ENCODE measurements around the gene SH3BP4.

SH3BP4 gene

GRCh38 chr2:235088496-235088921, 136.7 kb downstream of the SH3BP4 start:
- H3K4me3 ChIP-seq (ENCODE audit: control insufficient read depth, low read depth, low read length) = no peak overlapping the region
- TF ChIP-seq CTCF (IDR thresholded peaks at IDR 0.05; ENCODE audit: control insufficient read depth, insufficient read depth, low read depth, low read length, missing control alignments) = no peak
- no peak for DNase-seq (ENCODE audit: low read depth)

DNA sequence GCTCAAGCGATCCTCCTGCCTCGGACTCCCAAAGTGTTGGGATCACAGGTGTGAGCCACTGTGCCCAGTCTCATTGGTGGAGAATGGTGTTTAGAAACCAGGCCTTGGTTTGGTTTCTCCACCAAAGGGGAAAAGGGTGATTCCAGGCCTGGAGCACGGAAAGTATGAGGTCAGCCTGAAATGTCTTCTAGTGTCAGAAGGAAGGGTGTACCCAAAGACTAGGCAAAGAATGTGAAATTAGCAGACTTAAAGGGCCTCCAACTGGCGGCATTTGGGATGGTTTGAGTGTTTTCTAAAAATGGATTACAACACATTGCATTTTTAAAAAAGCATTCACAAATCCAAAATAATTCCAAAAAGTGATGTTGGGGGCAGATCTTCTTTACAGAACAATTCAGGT, 139.6 kb downstream of the SH3BP4 start:
- no peak for DNase-seq (ENCODE audit: low read depth)
- no peak for TF ChIP-seq CTCF (IDR thresholded peaks at IDR 0.05; ENCODE audit: control insufficient read depth, insufficient read depth, low read depth, low read length, missing control alignments)
- H3K4me3 ChIP-seq (ENCODE audit: control insufficient read depth, low read depth, low read length) = no peak overlapping the region

DNA sequence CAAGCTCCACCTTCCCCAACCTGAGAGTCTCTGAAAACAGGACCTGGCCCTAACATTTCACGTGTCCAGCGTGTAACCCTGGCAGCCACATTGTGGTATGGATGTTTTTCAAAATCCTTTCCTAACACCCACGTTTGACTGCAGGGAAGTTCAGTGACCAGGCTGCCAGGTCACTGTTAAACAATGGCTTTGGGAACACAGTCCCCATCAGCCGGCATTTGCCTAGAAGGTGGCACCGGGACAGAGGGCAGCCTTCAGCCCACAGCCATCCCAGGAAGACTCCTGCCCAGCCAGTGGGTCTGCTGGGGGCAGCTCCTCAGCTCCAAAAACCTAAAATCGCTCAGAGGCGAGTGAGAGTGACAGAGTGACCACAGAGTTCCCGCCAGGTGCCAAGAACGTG, 140.2 kb downstream of the SH3BP4 start:
- DNase-seq (ENCODE audit: low read depth) = no peak
- no peak overlapping the region for H3K4me3 ChIP-seq (ENCODE audit: control insufficient read depth, low read depth, low read length)
- no peak for TF ChIP-seq CTCF (IDR thresholded peaks at IDR 0.05; ENCODE audit: control insufficient read depth, insufficient read depth, low read depth, low read length, missing control alignments)

DNA sequence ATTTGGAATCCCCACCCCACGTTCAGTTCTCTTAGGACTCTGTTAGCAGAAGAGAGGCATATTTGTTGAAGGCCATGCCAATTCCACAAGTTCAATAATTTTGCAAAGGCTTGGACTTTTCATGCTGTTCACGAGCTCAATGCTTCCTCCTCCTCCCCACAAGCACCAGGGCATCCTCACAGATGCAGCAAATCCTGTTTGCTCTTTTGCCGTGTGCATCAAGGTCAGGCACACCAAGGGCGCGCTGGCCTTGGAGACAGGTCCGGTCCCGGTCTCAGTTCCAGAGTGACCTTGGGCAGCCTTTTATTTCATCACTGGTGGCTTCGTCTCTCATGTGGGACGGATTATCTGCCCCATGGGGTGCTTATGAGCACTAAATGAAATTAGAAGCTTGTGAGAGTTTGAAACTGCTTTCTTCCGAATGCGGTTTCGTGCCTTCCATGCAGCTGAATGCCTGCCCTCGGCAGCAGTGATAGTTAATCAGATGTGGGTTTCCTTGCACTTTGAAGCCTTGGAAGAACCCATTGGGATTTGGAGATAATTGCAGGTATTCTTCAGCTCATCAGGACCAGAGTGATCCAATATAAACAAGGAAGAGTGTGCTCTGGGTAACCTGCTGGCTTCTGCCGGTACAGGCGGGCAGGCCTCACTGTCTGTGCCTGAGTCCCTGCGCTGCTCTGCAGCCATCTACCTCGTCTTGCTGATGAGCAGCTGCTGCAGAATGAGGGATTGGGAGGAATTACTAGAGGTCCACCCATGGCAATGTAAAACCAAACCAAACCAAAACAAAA, 140.8 kb downstream of the SH3BP4 start:
- DNase-seq (ENCODE audit: low read depth) = no peak
- no peak overlapping the region for H3K4me3 ChIP-seq (ENCODE audit: control insufficient read depth, low read depth, low read length)
- TF ChIP-seq CTCF (IDR thresholded peaks at IDR 0.05; ENCODE audit: control insufficient read depth, insufficient read depth, low read depth, low read length, missing control alignments) = no peak

DNA sequence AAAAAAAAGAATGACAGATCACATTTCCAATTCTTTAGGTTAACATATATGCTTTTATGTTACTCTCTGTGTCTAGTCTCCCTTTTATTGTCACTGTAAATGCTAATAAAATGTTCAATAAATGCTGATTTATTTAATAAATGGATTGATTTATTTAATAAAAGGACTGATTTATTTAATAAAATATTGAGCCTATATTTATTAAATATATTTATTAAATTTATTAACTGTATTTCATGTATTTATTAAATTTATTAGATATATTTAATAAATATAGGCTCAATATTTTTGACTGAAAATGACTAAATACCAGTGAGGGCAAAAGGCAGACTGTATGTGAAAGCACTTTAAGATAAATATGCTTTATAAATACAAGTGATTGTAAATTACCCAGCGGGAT, 142.6 kb downstream of the SH3BP4 start:
- DNase-seq (ENCODE audit: low read depth) = no peak
- no peak for TF ChIP-seq CTCF (IDR thresholded peaks at IDR 0.05; ENCODE audit: control insufficient read depth, insufficient read depth, low read depth, low read length, missing control alignments)
- H3K4me3 ChIP-seq (ENCODE audit: control insufficient read depth, low read depth, low read length) = no peak overlapping the region

DNA sequence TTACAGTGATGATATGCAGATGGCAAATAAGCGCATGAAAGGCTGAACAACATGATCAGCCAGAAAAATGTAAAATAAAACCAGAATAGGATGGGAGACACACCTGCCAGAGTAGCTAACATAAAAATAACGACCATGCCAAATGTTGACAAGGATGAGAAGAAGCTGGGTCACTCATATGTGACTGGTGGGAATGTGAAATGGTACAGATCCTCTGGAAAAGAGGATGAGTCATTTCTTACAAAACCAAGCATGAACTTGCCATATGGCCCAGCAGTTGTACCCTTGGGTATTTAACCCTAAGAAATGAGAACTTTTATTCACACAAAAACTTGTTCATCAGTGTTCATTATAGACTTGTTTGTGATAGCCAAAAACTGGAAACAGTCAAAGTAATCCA, 143.8 kb downstream of the SH3BP4 start:
- TF ChIP-seq CTCF (IDR thresholded peaks at IDR 0.05; ENCODE audit: control insufficient read depth, insufficient read depth, low read depth, low read length, missing control alignments) = no peak
- DNase-seq (ENCODE audit: low read depth) = no peak
- H3K4me3 ChIP-seq (ENCODE audit: control insufficient read depth, low read depth, low read length) = no peak overlapping the region

All from AG09309 (cell line).